GM23338 (cell line): Measurements from ENCODE around the gene NARS2. TPM values are rescaled to one million over a fixed set of nuclear protein-coding genes. Genes with fewer than 3 reads are reported as not detected.

Source experiments
- ATAC-seq: fragments of 200-7000 bp; cut with Tn5 transposase; 3 replicates; pipeline ENCODE4 v1.9.1; 2020
- DNase-seq: peaks from one replicate; pipeline ENCODE4 v3.0.0-alpha.2; 2015; ENCODE audit warnings: low spot score
- H2AFZ ChIP-seq: fragments of 200-600 bp; sonication (generic); 2 replicates; pipeline ENCODE4 v1.8.0; 2016; ENCODE audit warnings: antibody characterized with exemption, mild to moderate bottlenecking, moderate library complexity
- H3F3A ChIP-seq: fragments of 200-600 bp; sonication (generic); replicated peaks from 2 replicates; pipeline ENCODE4 v1.8.0; 2017; ENCODE audit warnings: antibody characterized with exemption, mixed run types, low read depth
- H3K27ac ChIP-seq: fragments of 200-600 bp; sonication (generic); 2 replicates; pipeline ENCODE4 v1.6.1; 2016; ENCODE audit warnings: low read depth
- H3K27me3 ChIP-seq: fragments of 200-600 bp; sonication (generic); 2 replicates; pipeline ENCODE4 v1.8.0; 2016; ENCODE audit warnings: mild to moderate bottlenecking, mixed run types, moderate library complexity; ENCODE audit not compliant: insufficient read depth
- H3K36me3 ChIP-seq: fragments of 200-600 bp; sonication (generic); 2 replicates; pipeline ENCODE4 v1.8.0; 2016; ENCODE audit warnings: mild to moderate bottlenecking; ENCODE audit not compliant: insufficient read depth
- H3K4me1 ChIP-seq: fragments of 200-600 bp; sonication (generic); 2 replicates; pipeline ENCODE4 v1.8.0; 2016; ENCODE audit warnings: mild to moderate bottlenecking, moderate library complexity; ENCODE audit not compliant: insufficient read depth
- H3K4me2 ChIP-seq: fragments of 200-600 bp; sonication (generic); 2 replicates; pipeline ENCODE4 v1.7.1; 2017; ENCODE audit warnings: mixed run types
- H3K4me3 ChIP-seq: fragments of 200-600 bp; sonication (generic); 2 replicates; pipeline ENCODE4 v1.6.1; 2016; ENCODE audit warnings: mixed run types
- H3K79me2 ChIP-seq: fragments of 200-600 bp; sonication (generic); replicated peaks from 2 replicates; pipeline ENCODE4 v1.8.0; 2017; ENCODE audit warnings: mild to moderate bottlenecking; ENCODE audit not compliant: insufficient read depth
- H3K9me2 ChIP-seq: fragments of 200-600 bp; sonication (generic); 2 replicates; pipeline ENCODE4 v1.8.0; 2017; ENCODE audit not compliant: insufficient read depth
- H4K20me1 ChIP-seq: fragments of 200-600 bp; sonication (generic); replicated peaks from 2 replicates; pipeline ENCODE4 v1.8.0; 2017; ENCODE audit warnings: mild to moderate bottlenecking; ENCODE audit not compliant: insufficient read depth
- H3K27ac Mint-ChIP-seq: 2 replicates; pipeline ENCODE4 v1.8.0; 2020; ENCODE audit warnings: inconsistent platforms, mild to moderate bottlenecking, moderate library complexity, mixed read lengths
- H3K27me3 Mint-ChIP-seq: 3 replicates; pipeline ENCODE4 v1.8.0; 2022; ENCODE audit warnings: low read depth, mild to moderate bottlenecking, moderate library complexity, mixed read lengths, inconsistent platforms; ENCODE audit not compliant: insufficient read depth, poor library complexity
- H3K36me3 Mint-ChIP-seq: 3 replicates; pipeline ENCODE4 v1.8.0; 2021; ENCODE audit warnings: low read depth, mild to moderate bottlenecking, inconsistent platforms, moderate library complexity, mixed read lengths
- H3K4me1 Mint-ChIP-seq: 3 replicates; pipeline ENCODE4 v1.8.0; 2020; ENCODE audit warnings: mild to moderate bottlenecking, inconsistent platforms, mixed read lengths
- H3K4me3 Mint-ChIP-seq: 3 replicates; pipeline ENCODE4 v1.8.0; 2021; ENCODE audit warnings: moderate library complexity, mild to moderate bottlenecking, inconsistent platforms, mixed read lengths
- H3K9me3 Mint-ChIP-seq: 3 replicates; pipeline ENCODE4 v1.8.0; 2020; ENCODE audit warnings: moderate library complexity, mild to moderate bottlenecking, inconsistent platforms, mixed read lengths
- CREB1 ChIP-seq: fragments of 250-450 bp; sonication (Bioruptor Pico); IDR thresholded peaks from 2 replicates; pipeline ENCODE4 v1.5.0; 2020; ENCODE audit warnings: low read depth, mild to moderate bottlenecking, moderate library complexity
- EZH2 ChIP-seq: fragments of 200-600 bp; sonication (generic); IDR thresholded peaks from one replicate; pipeline ENCODE4 v1.8.0; 2017; ENCODE audit warnings: antibody characterized with exemption, mild to moderate bottlenecking, low read depth; ENCODE audit not compliant: unreplicated experiment
- EZH2phosphoT487 ChIP-seq: fragments of 200-600 bp; sonication (generic); IDR thresholded peaks from one replicate; pipeline ENCODE4 v1.8.1; 2018; ENCODE audit warnings: antibody characterized with exemption; ENCODE audit not compliant: unreplicated experiment
- JUNB ChIP-seq: IDR thresholded peaks from one replicate; pipeline ENCODE4 v1.6.1; 2016; ENCODE audit warnings: antibody characterized with exemption; ENCODE audit not compliant: unreplicated experiment
- NANOG ChIP-seq: IDR thresholded peaks from 2 replicates; pipeline ENCODE4 v1.6.1; 2016; ENCODE audit warnings: antibody characterized with exemption, borderline replicate concordance
- POLR2AphosphoS5 ChIP-seq: IDR thresholded peaks from 2 replicates; pipeline ENCODE4 v1.6.1; 2016; ENCODE audit warnings: antibody characterized with exemption, low read depth
- ZNF331 ChIP-seq: fragments of 250-450 bp; sonication (Bioruptor Pico); IDR thresholded peaks from 2 replicates; pipeline ENCODE4 v1.5.0; 2020; ENCODE audit warnings: low read depth, mild to moderate bottlenecking, moderate library complexity
- polyA plus RNA-seq: library from polyadenylated mRNA; unstranded; fragments of >200 nt; fragmentation: Nextera tagmentation; extraction: Ambion mirVana; gene quantifications from 2 replicates; pipeline ENCODE4 v1.2.1, GENCODE V29; 2016
- total RNA-seq: library from RNA; depleted of rRNA; stranded (reverse); fragments of >200 nt; shearing (Covaris generic); gene quantifications from 2 replicates; pipeline ENCODE4 v1.2.3, GENCODE V29; 2014
- TF ChIP-seq, protein P1 (sequence below): IDR thresholded peaks from 2 replicates; pipeline ENCODE4 v1.6.1; 2016; ENCODE audit warnings: antibody characterized with exemption
- TF ChIP-seq, protein P2 (sequence below), 2 experiments: fragments of 200-600 bp in 1 of 2; sonication (generic) in 1 of 2; conservative IDR thresholded peaks; 2 replicates each; pipeline versions ENCODE4 v1.5.1 to v1.6.1; 2016 to 2017; ENCODE audit warnings: antibody characterized with exemption in 2 of 2, low read depth in 2 of 2, mild to moderate bottlenecking in 2 of 2, moderate library complexity in 1 of 2
- TF ChIP-seq, protein P3 (sequence below): fragments of 250-450 bp; sonication (Bioruptor Pico); IDR thresholded peaks from 2 replicates; pipeline ENCODE4 v1.5.0; 2020; ENCODE audit warnings: mild to moderate bottlenecking, moderate library complexity

The NARS2 gene
- total and polyA plus RNA-seq, 2 experiments from 2014 or later: 45.7 to 62.0 TPM

DNA sequence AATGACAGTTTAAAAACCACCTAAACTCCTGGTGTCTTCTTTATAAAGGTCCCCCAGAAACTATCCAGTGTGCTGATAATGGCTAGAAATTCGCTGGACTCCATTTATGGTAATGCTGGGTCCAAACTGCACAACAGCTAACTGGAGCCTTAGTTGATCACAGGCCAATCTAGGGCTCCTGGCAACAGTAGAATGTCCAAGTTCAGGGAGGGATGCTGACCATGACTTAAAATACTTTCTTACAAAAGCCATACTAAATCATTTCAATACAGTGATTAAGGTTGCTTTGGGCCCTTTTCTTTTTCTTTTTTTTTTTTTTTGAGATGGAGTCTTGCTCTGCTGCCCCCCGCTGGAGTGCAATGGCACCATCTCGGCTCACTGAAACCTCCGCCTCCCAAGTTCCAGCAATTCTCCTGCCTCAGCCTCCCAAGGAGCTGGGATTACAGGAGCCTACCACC lies 142.6 kb downstream of the NARS2 start:
- Histone ChIP-seq H4K20me1 (no peaks in the 10 kb centered on the region; the same call in none of the 2 replicates), H3K4me2 (no peak overlapping the region), H3K79me2 (no peaks in the 10 kb centered on the region), H3K27ac (no peak overlapping the region), H3F3A (no peaks in the 10 kb centered on the region; the same call in 1 of the 2 replicates), H3K4me1 (peaks cover 18% of the 10 kb centered on the region), H3K36me3 (no peaks in the 10 kb centered on the region), H3K27me3 (no peaks in the 10 kb centered on the region), H3K4me3 (no peak overlapping the region), H2AFZ (no peak overlapping the region), H3K9me2 (no peaks in the 10 kb centered on the region)
- TF ChIP-seq, protein P1, sequence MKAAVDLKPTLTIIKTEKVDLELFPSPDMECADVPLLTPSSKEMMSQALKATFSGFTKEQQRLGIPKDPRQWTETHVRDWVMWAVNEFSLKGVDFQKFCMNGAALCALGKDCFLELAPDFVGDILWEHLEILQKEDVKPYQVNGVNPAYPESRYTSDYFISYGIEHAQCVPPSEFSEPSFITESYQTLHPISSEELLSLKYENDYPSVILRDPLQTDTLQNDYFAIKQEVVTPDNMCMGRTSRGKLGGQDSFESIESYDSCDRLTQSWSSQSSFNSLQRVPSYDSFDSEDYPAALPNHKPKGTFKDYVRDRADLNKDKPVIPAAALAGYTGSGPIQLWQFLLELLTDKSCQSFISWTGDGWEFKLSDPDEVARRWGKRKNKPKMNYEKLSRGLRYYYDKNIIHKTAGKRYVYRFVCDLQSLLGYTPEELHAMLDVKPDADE: no peak
- TF ChIP-seq, protein P2, sequence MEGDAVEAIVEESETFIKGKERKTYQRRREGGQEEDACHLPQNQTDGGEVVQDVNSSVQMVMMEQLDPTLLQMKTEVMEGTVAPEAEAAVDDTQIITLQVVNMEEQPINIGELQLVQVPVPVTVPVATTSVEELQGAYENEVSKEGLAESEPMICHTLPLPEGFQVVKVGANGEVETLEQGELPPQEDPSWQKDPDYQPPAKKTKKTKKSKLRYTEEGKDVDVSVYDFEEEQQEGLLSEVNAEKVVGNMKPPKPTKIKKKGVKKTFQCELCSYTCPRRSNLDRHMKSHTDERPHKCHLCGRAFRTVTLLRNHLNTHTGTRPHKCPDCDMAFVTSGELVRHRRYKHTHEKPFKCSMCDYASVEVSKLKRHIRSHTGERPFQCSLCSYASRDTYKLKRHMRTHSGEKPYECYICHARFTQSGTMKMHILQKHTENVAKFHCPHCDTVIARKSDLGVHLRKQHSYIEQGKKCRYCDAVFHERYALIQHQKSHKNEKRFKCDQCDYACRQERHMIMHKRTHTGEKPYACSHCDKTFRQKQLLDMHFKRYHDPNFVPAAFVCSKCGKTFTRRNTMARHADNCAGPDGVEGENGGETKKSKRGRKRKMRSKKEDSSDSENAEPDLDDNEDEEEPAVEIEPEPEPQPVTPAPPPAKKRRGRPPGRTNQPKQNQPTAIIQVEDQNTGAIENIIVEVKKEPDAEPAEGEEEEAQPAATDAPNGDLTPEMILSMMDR (conservative IDR thresholded peaks at IDR 0.05; ENCODE audit: low read depth in 2 of 2): peak; percentile 61 to 69
- no peak overlapping the region for H3K4me3 Mint-ChIP-seq
- ATAC-seq (peak; percentile 52), DNase-seq (peak; percentile 60)
- H3K27me3 Mint-ChIP-seq: no peaks in the 10 kb centered on the region
- no peaks in the 10 kb centered on the region for H3K9me3 Mint-ChIP-seq
- H3K36me3 Mint-ChIP-seq: no peaks in the 10 kb centered on the region
- no peak overlapping the region for H3K27ac Mint-ChIP-seq
- peaks cover 11% of the 10 kb centered on the region for H3K4me1 Mint-ChIP-seq

DNA sequence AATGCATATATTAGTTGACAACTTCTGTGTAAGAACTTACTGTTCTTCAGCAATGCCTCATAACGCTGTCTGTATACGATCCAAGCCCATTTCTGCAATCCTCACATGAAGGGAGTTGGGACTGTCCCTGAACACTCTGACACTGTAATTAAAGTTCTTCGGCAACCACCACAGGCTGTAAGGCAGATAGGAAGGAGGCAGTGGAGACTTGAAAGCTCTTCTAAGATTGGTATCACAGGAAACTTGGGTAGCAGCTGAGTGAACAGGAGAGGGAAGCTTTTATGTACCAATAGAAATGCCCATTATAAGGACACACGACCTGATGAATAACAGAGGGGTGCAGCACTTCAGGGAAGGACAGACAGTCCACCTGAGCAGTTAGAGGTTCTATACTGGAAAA lies 145.0 kb downstream of the NARS2 start:
- no peak overlapping the region for H3K27ac Mint-ChIP-seq
- no peak for TF ChIP-seq JUNB
- TF ChIP-seq, protein P1: no peak
- TF ChIP-seq CREB1 (CRISPR knock-in tag): no peak
- no peak for TF ChIP-seq NANOG
- TF ChIP-seq POLR2AphosphoS5: no peak
- TF ChIP-seq EZH2: no peak
- TF ChIP-seq EZH2phosphoT487: no peak
- no peak for TF ChIP-seq ZNF331 (CRISPR knock-in tag)
- TF ChIP-seq, protein P3, sequence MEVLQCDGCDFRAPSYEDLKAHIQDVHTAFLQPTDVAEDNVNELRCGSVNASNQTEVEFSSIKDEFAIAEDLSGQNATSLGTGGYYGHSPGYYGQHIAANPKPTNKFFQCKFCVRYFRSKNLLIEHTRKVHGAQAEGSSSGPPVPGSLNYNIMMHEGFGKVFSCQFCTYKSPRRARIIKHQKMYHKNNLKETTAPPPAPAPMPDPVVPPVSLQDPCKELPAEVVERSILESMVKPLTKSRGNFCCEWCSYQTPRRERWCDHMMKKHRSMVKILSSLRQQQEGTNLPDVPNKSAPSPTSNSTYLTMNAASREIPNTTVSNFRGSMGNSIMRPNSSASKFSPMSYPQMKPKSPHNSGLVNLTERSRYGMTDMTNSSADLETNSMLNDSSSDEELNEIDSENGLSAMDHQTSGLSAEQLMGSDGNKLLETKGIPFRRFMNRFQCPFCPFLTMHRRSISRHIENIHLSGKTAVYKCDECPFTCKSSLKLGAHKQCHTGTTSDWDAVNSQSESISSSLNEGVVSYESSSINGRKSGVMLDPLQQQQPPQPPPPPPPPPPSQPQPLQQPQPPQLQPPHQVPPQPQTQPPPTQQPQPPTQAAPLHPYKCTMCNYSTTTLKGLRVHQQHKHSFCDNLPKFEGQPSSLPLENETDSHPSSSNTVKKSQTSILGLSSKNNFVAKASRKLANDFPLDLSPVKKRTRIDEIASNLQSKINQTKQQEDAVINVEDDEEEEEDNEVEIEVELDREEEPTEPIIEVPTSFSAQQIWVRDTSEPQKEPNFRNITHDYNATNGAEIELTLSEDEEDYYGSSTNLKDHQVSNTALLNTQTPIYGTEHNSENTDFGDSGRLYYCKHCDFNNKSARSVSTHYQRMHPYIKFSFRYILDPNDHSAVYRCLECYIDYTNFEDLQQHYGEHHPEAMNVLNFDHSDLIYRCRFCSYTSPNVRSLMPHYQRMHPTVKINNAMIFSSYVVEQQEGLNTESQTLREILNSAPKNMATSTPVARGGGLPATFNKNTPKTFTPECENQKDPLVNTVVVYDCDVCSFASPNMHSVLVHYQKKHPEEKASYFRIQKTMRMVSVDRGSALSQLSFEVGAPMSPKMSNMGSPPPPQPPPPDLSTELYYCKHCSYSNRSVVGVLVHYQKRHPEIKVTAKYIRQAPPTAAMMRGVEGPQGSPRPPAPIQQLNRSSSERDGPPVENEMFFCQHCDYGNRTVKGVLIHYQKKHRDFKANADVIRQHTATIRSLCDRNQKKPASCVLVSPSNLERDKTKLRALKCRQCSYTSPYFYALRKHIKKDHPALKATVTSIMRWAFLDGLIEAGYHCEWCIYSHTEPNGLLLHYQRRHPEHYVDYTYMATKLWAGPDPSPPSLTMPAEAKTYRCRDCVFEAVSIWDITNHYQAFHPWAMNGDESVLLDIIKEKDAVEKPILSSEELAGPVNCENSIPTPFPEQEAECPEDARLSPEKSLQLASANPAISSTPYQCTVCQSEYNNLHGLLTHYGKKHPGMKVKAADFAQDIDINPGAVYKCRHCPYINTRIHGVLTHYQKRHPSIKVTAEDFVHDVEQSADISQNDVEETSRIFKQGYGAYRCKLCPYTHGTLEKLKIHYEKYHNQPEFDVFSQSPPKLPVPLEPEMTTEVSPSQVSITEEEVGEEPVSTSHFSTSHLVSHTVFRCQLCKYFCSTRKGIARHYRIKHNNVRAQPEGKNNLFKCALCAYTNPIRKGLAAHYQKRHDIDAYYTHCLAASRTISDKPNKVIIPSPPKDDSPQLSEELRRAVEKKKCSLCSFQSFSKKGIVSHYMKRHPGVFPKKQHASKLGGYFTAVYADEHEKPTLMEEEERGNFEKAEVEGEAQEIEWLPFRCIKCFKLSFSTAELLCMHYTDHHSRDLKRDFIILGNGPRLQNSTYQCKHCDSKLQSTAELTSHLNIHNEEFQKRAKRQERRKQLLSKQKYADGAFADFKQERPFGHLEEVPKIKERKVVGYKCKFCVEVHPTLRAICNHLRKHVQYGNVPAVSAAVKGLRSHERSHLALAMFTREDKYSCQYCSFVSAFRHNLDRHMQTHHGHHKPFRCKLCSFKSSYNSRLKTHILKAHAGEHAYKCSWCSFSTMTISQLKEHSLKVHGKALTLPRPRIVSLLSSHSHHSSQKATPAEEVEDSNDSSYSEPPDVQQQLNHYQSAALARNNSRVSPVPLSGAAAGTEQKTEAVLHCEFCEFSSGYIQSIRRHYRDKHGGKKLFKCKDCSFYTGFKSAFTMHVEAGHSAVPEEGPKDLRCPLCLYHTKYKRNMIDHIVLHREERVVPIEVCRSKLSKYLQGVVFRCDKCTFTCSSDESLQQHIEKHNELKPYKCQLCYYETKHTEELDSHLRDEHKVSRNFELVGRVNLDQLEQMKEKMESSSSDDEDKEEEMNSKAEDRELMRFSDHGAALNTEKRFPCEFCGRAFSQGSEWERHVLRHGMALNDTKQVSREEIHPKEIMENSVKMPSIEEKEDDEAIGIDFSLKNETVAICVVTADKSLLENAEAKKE (CRISPR knock-in tag): no peak

More for the DNA sequence above, 145.0 kb downstream of the NARS2 start:
- H3K9me3 Mint-ChIP-seq: no peaks in the 10 kb centered on the region
- Histone ChIP-seq H3K36me3 (no peaks in the 10 kb centered on the region), H3K79me2 (no peaks in the 10 kb centered on the region), H3F3A (no peaks in the 10 kb centered on the region; the same call in 1 of the 2 replicates), H3K27ac (no peak overlapping the region), H3K4me3 (no peak overlapping the region), H3K27me3 (no peaks in the 10 kb centered on the region), H3K4me1 (peaks cover 34% of the 10 kb centered on the region), H4K20me1 (no peaks in the 10 kb centered on the region; the same call in none of the 2 replicates), H3K4me2 (no peak overlapping the region), H3K9me2 (no peaks in the 10 kb centered on the region), H2AFZ (no peak overlapping the region)
- no peaks in the 10 kb centered on the region for H3K27me3 Mint-ChIP-seq
- no peaks in the 10 kb centered on the region for H3K36me3 Mint-ChIP-seq
- H3K4me3 Mint-ChIP-seq: no peak overlapping the region
- ATAC-seq (no peak), DNase-seq (no peak)
- H3K4me1 Mint-ChIP-seq: peaks cover 28% of the 10 kb centered on the region
